Measurements from ENCODE around the gene NAGPA. TPM values are rescaled to one million over a fixed set of nuclear protein-coding genes. Genes with fewer than 3 reads are reported as not detected.

Gene NAGPA
- total RNA-seq, 1 donor from 2014 or later: 3.3 TPM

GRCh38 chr16:5034167-5034523 lies 410 bp upstream of the NAGPA start:
- TF ChIP-seq EZH2 (IDR thresholded peaks at IDR 0.05) (no peak), EZH2phosphoT487 (IDR thresholded peaks at IDR 0.05) (no peak)
- TF ChIP-seq, protein P1, sequence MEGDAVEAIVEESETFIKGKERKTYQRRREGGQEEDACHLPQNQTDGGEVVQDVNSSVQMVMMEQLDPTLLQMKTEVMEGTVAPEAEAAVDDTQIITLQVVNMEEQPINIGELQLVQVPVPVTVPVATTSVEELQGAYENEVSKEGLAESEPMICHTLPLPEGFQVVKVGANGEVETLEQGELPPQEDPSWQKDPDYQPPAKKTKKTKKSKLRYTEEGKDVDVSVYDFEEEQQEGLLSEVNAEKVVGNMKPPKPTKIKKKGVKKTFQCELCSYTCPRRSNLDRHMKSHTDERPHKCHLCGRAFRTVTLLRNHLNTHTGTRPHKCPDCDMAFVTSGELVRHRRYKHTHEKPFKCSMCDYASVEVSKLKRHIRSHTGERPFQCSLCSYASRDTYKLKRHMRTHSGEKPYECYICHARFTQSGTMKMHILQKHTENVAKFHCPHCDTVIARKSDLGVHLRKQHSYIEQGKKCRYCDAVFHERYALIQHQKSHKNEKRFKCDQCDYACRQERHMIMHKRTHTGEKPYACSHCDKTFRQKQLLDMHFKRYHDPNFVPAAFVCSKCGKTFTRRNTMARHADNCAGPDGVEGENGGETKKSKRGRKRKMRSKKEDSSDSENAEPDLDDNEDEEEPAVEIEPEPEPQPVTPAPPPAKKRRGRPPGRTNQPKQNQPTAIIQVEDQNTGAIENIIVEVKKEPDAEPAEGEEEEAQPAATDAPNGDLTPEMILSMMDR (IDR thresholded peaks at IDR 0.05): no peak
- Mint-ChIP-seq H3K27me3 (ENCODE audit: insufficient read depth, low read depth) (peaks cover 3% of the 10 kb centered on the region), H3K9me3 (no peaks in the 10 kb centered on the region), H3K4me1 (peaks cover 21% of the 10 kb centered on the region), H3K4me3 (peak overlapping the region; percentile 91), H3K27ac (peak overlapping the region; percentile 14), H3K36me3 (no peaks in the 10 kb centered on the region)
- H3K4me3 ChIP-seq: peak overlapping the region; percentile 97
- H3K36me3 ChIP-seq: no peaks in the 10 kb centered on the region
- H3K9me3 ChIP-seq (ENCODE audit: low read depth): no peaks in the 10 kb centered on the region
- peak overlapping the region; percentile 58 for H3K9ac ChIP-seq
- peak overlapping the region; percentile 99 for H2AFZ ChIP-seq (replicated peaks)
- H3K4me2 ChIP-seq: peak overlapping the region; percentile 97
- peaks cover 11% of the 10 kb centered on the region for H3F3A ChIP-seq (ENCODE audit: low read depth)
- no peaks in the 10 kb centered on the region for H4K20me1 ChIP-seq (ENCODE audit: low read depth)
- no peaks in the 10 kb centered on the region for H3K79me2 ChIP-seq (ENCODE audit: low read depth)
- H3K27ac ChIP-seq: no peak overlapping the region
- DNase-seq (ENCODE audit: low spot score): no peak
- peaks cover 6% of the 10 kb centered on the region for H3K4me1 ChIP-seq
- peaks cover 7% of the 10 kb centered on the region for H3K27me3 ChIP-seq

- no peak for DNase-seq (ENCODE audit: low spot score)
- peak overlapping the region; percentile 97 for H3K4me3 ChIP-seq
- Mint-ChIP-seq H3K27ac (no peak overlapping the region), H3K27me3 (ENCODE audit: insufficient read depth, low read depth) (peaks cover 6% of the 10 kb centered on the region), H3K4me1 (peaks cover 21% of the 10 kb centered on the region), H3K9me3 (no peaks in the 10 kb centered on the region), H3K4me3 (peak overlapping the region; percentile 84), H3K36me3 (no peaks in the 10 kb centered on the region)
- H3K9me3 ChIP-seq (ENCODE audit: low read depth): no peaks in the 10 kb centered on the region
- H3K27me3 ChIP-seq: peaks cover 7% of the 10 kb centered on the region
- no peaks in the 10 kb centered on the region for H3K36me3 ChIP-seq
- peak overlapping the region; percentile 58 for H3K9ac ChIP-seq
- peak overlapping the region; percentile 99 for H2AFZ ChIP-seq (replicated peaks)
- H3K4me2 ChIP-seq: peak overlapping the region; percentile 97
- H3K79me2 ChIP-seq (ENCODE audit: low read depth): no peaks in the 10 kb centered on the region
- peaks cover 11% of the 10 kb centered on the region for H3F3A ChIP-seq (ENCODE audit: low read depth)
- no peaks in the 10 kb centered on the region for H4K20me1 ChIP-seq (ENCODE audit: low read depth)
- H3K4me1 ChIP-seq: peaks cover 6% of the 10 kb centered on the region
- H3K27ac ChIP-seq: no peak overlapping the region
- TF ChIP-seq EZH2 (IDR thresholded peaks at IDR 0.05) (no peak), EZH2phosphoT487 (IDR thresholded peaks at IDR 0.05) (no peak)
- TF ChIP-seq, protein P1 (IDR thresholded peaks at IDR 0.05): no peak
These were observed 977 bp downstream of the NAGPA start for GRCh38 chr16:5032748-5033167.

- Mint-ChIP-seq H3K36me3 (no peaks in the 10 kb centered on the region), H3K4me3 (peak overlapping the region; percentile 73), H3K27ac (no peak overlapping the region), H3K4me1 (peaks cover 21% of the 10 kb centered on the region), H3K27me3 (ENCODE audit: insufficient read depth, low read depth) (peaks cover 8% of the 10 kb centered on the region), H3K9me3 (no peaks in the 10 kb centered on the region)
- DNase-seq (ENCODE audit: low spot score): no peak
- Histone ChIP-seq H3K79me2 (ENCODE audit: low read depth) (no peaks in the 10 kb centered on the region), H4K20me1 (ENCODE audit: low read depth) (no peaks in the 10 kb centered on the region), H3K9ac (no peak overlapping the region), H2AFZ (replicated peaks) (no peak overlapping the region), H3K4me2 (no peak overlapping the region), H3K27ac (no peak overlapping the region), H3F3A (ENCODE audit: low read depth) (peaks cover 9% of the 10 kb centered on the region), H3K4me3 (no peak overlapping the region), H3K9me3 (ENCODE audit: low read depth) (no peaks in the 10 kb centered on the region), H3K4me1 (peaks cover 6% of the 10 kb centered on the region), H3K27me3 (peaks cover 7% of the 10 kb centered on the region), H3K36me3 (no peaks in the 10 kb centered on the region)
- TF ChIP-seq EZH2 (IDR thresholded peaks at IDR 0.05): no peak
- no peak for TF ChIP-seq EZH2phosphoT487 (IDR thresholded peaks at IDR 0.05)
- TF ChIP-seq, protein P1 (IDR thresholded peaks at IDR 0.05): no peak
These were observed 2.1 kb downstream of the NAGPA start for GRCh38 chr16:5031601-5032000.

Data from neural progenitor cell (in vitro differentiated cells).